Natural killer cell (primary cell): ENCODE data around the gene TMCO4. TPM values are rescaled to one million over a fixed set of nuclear protein-coding genes. Genes with fewer than 3 reads are reported as not detected.

Experiments used
- ATAC-seq, 3 donors: fragments of 150-1000 bp in 2 of 3; fragments of 200-7000 bp in 1 of 3; cut with Tn5 transposase; 1 replicate in 1 of 3; 2 replicates in 2 of 3; pipeline ENCODE4 v1.10.0; 2021; ENCODE audit warnings: mild to moderate bottlenecking in 2 of 3, moderate library complexity in 2 of 3
- DNase-seq, 2 donors: peaks; one replicate each; pipeline versions ENCODE4 v3.0.0 to v3.0.0-alpha.2; 2013 to 2021; ENCODE audit warnings: mixed read lengths in 1 of 2
- H3K27ac ChIP-seq: one replicate; pipeline ENCODE4 v1.5.1; 2013; ENCODE audit warnings: mild to moderate bottlenecking, low read length
- H3K27me3 ChIP-seq: one replicate; pipeline ENCODE4 v1.6.1; 2013; ENCODE audit warnings: low read length; ENCODE audit not compliant: control insufficient read depth, insufficient read depth
- H3K36me3 ChIP-seq: one replicate; pipeline ENCODE4 v1.6.1; 2013; ENCODE audit warnings: low read length; ENCODE audit not compliant: control insufficient read depth, insufficient read depth
- H3K4me1 ChIP-seq: one replicate; pipeline ENCODE4 v1.6.1; 2013; ENCODE audit warnings: low read length; ENCODE audit not compliant: control insufficient read depth, insufficient read depth
- H3K4me3 ChIP-seq: one replicate; pipeline ENCODE4 v1.5.1; 2013; ENCODE audit warnings: low read length
- H3K9me3 ChIP-seq: one replicate; pipeline ENCODE4 v1.6.1; 2013; ENCODE audit warnings: low read length; ENCODE audit not compliant: control insufficient read depth, insufficient read depth
- H3K27ac Mint-ChIP-seq, 2 donors: one replicate each; pipeline ENCODE4 v1.8.0; 2022; ENCODE audit warnings: mild to moderate bottlenecking in 2 of 2, mixed read lengths in 2 of 2, moderate library complexity in 1 of 2
- H3K27me3 Mint-ChIP-seq, 2 donors: one replicate each; pipeline ENCODE4 v1.8.0; 2022; ENCODE audit warnings: low read depth in 2 of 2, mixed read lengths in 2 of 2
- H3K36me3 Mint-ChIP-seq: one replicate; pipeline ENCODE4 v1.8.0; 2022; ENCODE audit warnings: mixed read lengths
- H3K4me1 Mint-ChIP-seq, 2 donors: one replicate each; pipeline ENCODE4 v1.8.0; 2022; ENCODE audit warnings: mixed read lengths in 2 of 2
- H3K4me3 Mint-ChIP-seq: one replicate; pipeline ENCODE4 v1.8.0; 2022; ENCODE audit warnings: mild to moderate bottlenecking, moderate library complexity, mixed read lengths
- H3K9me3 Mint-ChIP-seq, 2 donors: one replicate each; pipeline ENCODE4 v1.8.0; 2022; ENCODE audit warnings: mixed read lengths in 2 of 2
- CTCF ChIP-seq: fragments of 200-600 bp; IDR thresholded peaks from one replicate; pipeline ENCODE4 v1.8.0; 2022; ENCODE audit warnings: antibody characterized with exemption
- WGBS: methylation state at CpG from one replicate; pipeline ENCODE4 v1.1.7; 2013; ENCODE audit warnings: missing lambda C conversion rate; ENCODE audit not compliant: insufficient coverage; 5-methylcytosine and 5-hydroxymethylcytosine counted together
- intact Hi-C: fragments of 100-400 bp; cut with micrococcal nuclease; formaldehyde crosslinking; loops from one replicate; pipeline ENCODE4 v1.14.2; 2022
- total RNA-seq, 4 donors: library from RNA; stranded (reverse); fragments of 120-200 nt in 1 of 4; gene quantifications; one replicate each; pipeline versions ENCODE4 v1.2.3 to v1.2.4, GENCODE V29; 2013 to 2022

TMCO4 gene
- total RNA-seq, 3 donors from 2014 or later (not counting 1 experiment from before 2014, with no cell fraction given): 14.2 to 21.5 (median 18.3) TPM

- Mint-ChIP-seq H3K4me1 (peaks cover 0 to under 1% of the 10 kb centered on the region in 2 donors), H3K4me3 (no peak overlapping the region), H3K27ac (no peak overlapping the region), H3K27me3 (peaks cover 0 to 5% of the 10 kb centered on the region in 2 donors), H3K36me3 (no peaks in the 10 kb centered on the region), H3K9me3 (no peaks in the 10 kb centered on the region)
- Histone ChIP-seq H3K4me3 (no peak overlapping the region), H3K27me3 (no peaks in the 10 kb centered on the region), H3K36me3 (no peaks in the 10 kb centered on the region), H3K9me3 (no peaks in the 10 kb centered on the region), H3K27ac (no peak overlapping the region), H3K4me1 (peaks cover 8% of the 10 kb centered on the region)
- intact Hi-C loops: loop anchor here (5.0 kb wide), 2 partner anchors 72 to 312 kb away; no protein-coding TSS in a partner anchor
- no peak for DNase-seq
- WGBS: 95% methylated on average over 4 of the region's 5 CpGs
- no peak for ATAC-seq
- no peak for TF ChIP-seq CTCF
Observed at GRCh38 chr1:19654386-19654785, 145.3 kb downstream of the TMCO4 start.

- intact Hi-C loops: loop anchor here (5.0 kb wide), 2 partner anchors 69 to 309 kb away; no protein-coding TSS in a partner anchor
- no peak overlapping the region for H3K27ac Mint-ChIP-seq
- no peaks in the 10 kb centered on the region for H3K9me3 Mint-ChIP-seq
- Histone ChIP-seq H3K4me3 (no peak overlapping the region), H3K27me3 (no peaks in the 10 kb centered on the region), H3K4me1 (peaks cover 8% of the 10 kb centered on the region), H3K27ac (no peak overlapping the region), H3K9me3 (no peaks in the 10 kb centered on the region), H3K36me3 (no peaks in the 10 kb centered on the region)
- 43% methylated on average over 11 of the region's 11 CpGs for WGBS
- ATAC-seq (peak; percentile 45 to 63 (median 63)), DNase-seq (peak in 1 of 2 donors; percentile 75)
- peak; percentile 20 for TF ChIP-seq CTCF
- H3K4me1 Mint-ChIP-seq: peaks cover 6 to 7% of the 10 kb centered on the region in 2 donors
- peaks cover 0 to 5% of the 10 kb centered on the region in 2 donors for H3K27me3 Mint-ChIP-seq
- no peaks in the 10 kb centered on the region for H3K36me3 Mint-ChIP-seq
- no peak overlapping the region for H3K4me3 Mint-ChIP-seq
Observed at GRCh38 chr1:19651141-19651737, 148.5 kb downstream of the TMCO4 start.

- H3K27ac ChIP-seq: no peak overlapping the region
- H3K27me3 ChIP-seq: peaks cover 2% of the 10 kb centered on the region
- H3K4me3 ChIP-seq: no peak overlapping the region
- H3K4me1 ChIP-seq: peaks cover 8% of the 10 kb centered on the region
- DNase-seq (no peak), ATAC-seq (no peak)
- Mint-ChIP-seq H3K36me3 (no peaks in the 10 kb centered on the region), H3K27ac (no peak overlapping the region), H3K9me3 (no peaks in the 10 kb centered on the region), H3K27me3 (peaks cover 0 to 4% of the 10 kb centered on the region in 2 donors), H3K4me3 (no peak overlapping the region), H3K4me1 (peaks cover 6 to 7% of the 10 kb centered on the region in 2 donors)
- no peak for TF ChIP-seq CTCF
- H3K9me3 ChIP-seq: no peaks in the 10 kb centered on the region
- 62% methylated on average over 11 of the region's 12 CpGs for WGBS
- intact Hi-C loops: loop anchor here (5.0 kb wide), 2 partner anchors 68 to 308 kb away; no protein-coding TSS in a partner anchor
- no peaks in the 10 kb centered on the region for H3K36me3 ChIP-seq
Observed at GRCh38 chr1:19650416-19651140, 149.1 kb downstream of the TMCO4 start.
